Activated CD8-positive, alpha-beta memory T cell treated with anti-CD3 and anti-CD28 coated beads for 1 hour (primary cell): ENCODE data around the gene ATP1A4.

ENCODE experiments used
- DNase-seq, 2 donors: peaks; one replicate each; pipeline ENCODE4 v3.0.0-alpha.2; 2020; ENCODE audit warnings: low read depth in 1 of 2; ENCODE audit errors: extremely low read depth in 1 of 2

Gene ATP1A4

DNA sequence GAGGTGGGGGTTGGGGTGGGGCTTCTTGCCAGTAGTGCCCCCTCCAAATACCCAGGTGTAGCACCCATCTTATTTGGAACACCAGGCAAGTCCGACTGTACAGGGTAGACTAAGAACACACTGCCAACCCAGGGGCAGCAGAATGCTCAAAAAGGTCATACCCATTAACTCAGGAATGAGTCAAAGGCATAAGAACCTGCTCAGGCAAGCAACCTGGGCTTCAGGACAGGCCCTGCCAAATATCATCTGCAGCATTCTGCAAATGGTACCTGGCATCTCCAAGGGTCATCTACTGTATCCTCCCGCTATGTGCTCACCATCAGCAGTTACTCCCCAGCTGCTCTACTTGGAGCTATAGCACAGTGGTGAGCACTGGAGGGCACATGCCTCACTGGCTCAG, 73.2 kb downstream of the ATP1A4 start:
- no peak for DNase-seq

- DNase-seq = no peak
Observed at GRCh38 chr1:160225345-160225744, 73.9 kb downstream of the ATP1A4 start.

- DNase-seq = no peak
Observed at GRCh38 chr1:160226623-160227022, 75.2 kb downstream of the ATP1A4 start.

DNA sequence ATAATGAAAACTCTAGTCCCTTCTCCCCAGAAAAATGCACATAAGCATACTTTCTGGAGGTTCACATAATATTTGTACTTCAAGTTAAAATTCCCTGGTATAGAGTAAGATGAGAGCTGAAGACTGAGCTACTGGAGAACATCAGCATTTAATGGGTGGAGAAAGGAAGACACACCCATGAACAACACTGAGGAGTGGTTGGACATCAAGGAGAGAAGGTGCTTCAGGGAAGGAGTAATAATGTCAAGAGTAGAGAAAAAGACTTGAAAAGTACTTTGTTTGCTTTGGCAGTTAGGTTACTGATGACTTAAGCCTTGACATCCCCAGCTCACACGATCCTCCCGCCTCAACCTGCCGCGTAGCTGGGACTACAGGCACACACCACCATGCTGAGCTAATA, 75.6 kb downstream of the ATP1A4 start:
- no peak for DNase-seq

DNA sequence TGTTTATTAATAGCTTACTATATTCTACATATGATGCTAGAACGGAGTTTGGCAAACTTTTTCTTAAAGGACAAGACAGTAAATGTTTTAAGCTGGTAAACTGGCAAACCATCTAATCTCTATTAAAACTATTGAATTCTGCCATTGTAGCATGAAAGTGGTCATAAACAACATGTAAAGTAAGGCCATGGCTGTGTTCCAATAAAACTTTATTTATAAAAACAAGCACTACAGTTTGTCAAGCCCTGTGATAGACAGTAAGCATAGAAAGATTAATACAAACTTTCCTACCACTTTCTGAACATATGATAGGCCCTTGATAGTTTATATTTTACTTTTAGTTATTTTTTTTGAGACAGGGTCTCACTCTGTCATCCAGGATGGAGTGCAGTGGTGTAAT, 76.2 kb downstream of the ATP1A4 start:
- DNase-seq = no peak

DNA sequence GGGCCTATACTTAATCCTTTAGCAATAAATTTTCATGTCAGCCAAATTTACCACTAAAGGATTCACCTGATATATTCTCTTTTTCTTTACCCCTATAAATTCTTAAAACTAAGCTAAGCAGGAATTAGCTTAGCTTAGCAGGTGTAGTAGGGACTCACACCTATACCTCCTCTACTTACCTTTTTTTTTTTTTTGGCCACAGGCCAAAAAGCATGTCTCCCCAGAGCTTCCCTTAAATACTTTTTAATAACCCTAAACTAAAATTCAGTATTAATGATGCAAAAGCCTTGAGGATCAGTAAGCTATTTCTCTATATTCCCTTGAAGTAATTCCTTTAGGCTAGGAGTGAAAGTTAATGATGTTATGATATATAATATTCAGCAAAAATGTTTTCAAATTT, 77.0 kb downstream of the ATP1A4 start:
- DNase-seq = no peak

- DNase-seq = no peak
Observed at GRCh38 chr1:160232911-160233310, 81.5 kb downstream of the ATP1A4 start.
